ENCODE data around the gene EIPR1.
"Not testable (repeated sequence)": the region's sequence is repeated elsewhere in the genome, so short reads cannot be mapped to it uniquely, and the experiment has no call there.

The EIPR1 gene

GRCh38 chr2:3292416-3292815, 85.2 kb downstream of the EIPR1 start:
- H3K4me3 ChIP-seq (ENCODE audit: low read length): no peak overlapping the region
- no peaks in the 10 kb centered on the region for H3K36me3 ChIP-seq (ENCODE audit: control insufficient read depth, insufficient read depth, low read length)
- H3K27ac ChIP-seq (ENCODE audit: low read depth, low read length): no peak overlapping the region
- H3K9ac ChIP-seq (ENCODE audit: low read length): no peak overlapping the region
- no peaks in the 10 kb centered on the region for H3K27me3 ChIP-seq (ENCODE audit: control insufficient read depth, insufficient read depth, low read length)
- no peaks in the 10 kb centered on the region for H3K4me1 ChIP-seq (ENCODE audit: control insufficient read depth, insufficient read depth, low read length)

GRCh38 chr2:3291750-3292149, 85.9 kb downstream of the EIPR1 start:
- no peaks in the 10 kb centered on the region for H3K4me1 ChIP-seq (ENCODE audit: control insufficient read depth, insufficient read depth, low read length)
- H3K9ac ChIP-seq (ENCODE audit: low read length): no peak overlapping the region
- no peaks in the 10 kb centered on the region for H3K36me3 ChIP-seq (ENCODE audit: control insufficient read depth, insufficient read depth, low read length)
- no peak overlapping the region for H3K27ac ChIP-seq (ENCODE audit: low read depth, low read length)
- H3K27me3 ChIP-seq (ENCODE audit: control insufficient read depth, insufficient read depth, low read length): no peaks in the 10 kb centered on the region
- H3K4me3 ChIP-seq (ENCODE audit: low read length): no peak overlapping the region

- H3K9ac ChIP-seq (ENCODE audit: low read length): no peak overlapping the region
- no peaks in the 10 kb centered on the region for H3K27me3 ChIP-seq (ENCODE audit: control insufficient read depth, insufficient read depth, low read length)
- H3K36me3 ChIP-seq (ENCODE audit: control insufficient read depth, insufficient read depth, low read length): no peaks in the 10 kb centered on the region
- H3K4me1 ChIP-seq (ENCODE audit: control insufficient read depth, insufficient read depth, low read length): no peaks in the 10 kb centered on the region
- H3K4me3 ChIP-seq (ENCODE audit: low read length): no peak overlapping the region
- H3K27ac ChIP-seq (ENCODE audit: low read depth, low read length): no peak overlapping the region
Measured at GRCh38 chr2:3291113-3291512, 86.5 kb downstream of the EIPR1 start.

- H3K27me3 ChIP-seq (ENCODE audit: control insufficient read depth, insufficient read depth, low read length): no peaks in the 10 kb centered on the region
- H3K36me3 ChIP-seq (ENCODE audit: control insufficient read depth, insufficient read depth, low read length): no peaks in the 10 kb centered on the region
- H3K4me1 ChIP-seq (ENCODE audit: control insufficient read depth, insufficient read depth, low read length): no peaks in the 10 kb centered on the region
- no peak overlapping the region for H3K9ac ChIP-seq (ENCODE audit: low read length)
- H3K4me3 ChIP-seq (ENCODE audit: low read length): no peak overlapping the region
- no peak overlapping the region for H3K27ac ChIP-seq (ENCODE audit: low read depth, low read length)
Measured at GRCh38 chr2:3290655-3291054, 87.0 kb downstream of the EIPR1 start.

- no peaks in the 10 kb centered on the region for H3K4me1 ChIP-seq (ENCODE audit: control insufficient read depth, insufficient read depth, low read length)
- no peak overlapping the region for H3K4me3 ChIP-seq (ENCODE audit: low read length)
- no peak overlapping the region for H3K9ac ChIP-seq (ENCODE audit: low read length)
- no peaks in the 10 kb centered on the region for H3K27me3 ChIP-seq (ENCODE audit: control insufficient read depth, insufficient read depth, low read length)
- H3K27ac ChIP-seq (ENCODE audit: low read depth, low read length): no peak overlapping the region
- H3K36me3 ChIP-seq (ENCODE audit: control insufficient read depth, insufficient read depth, low read length): no peaks in the 10 kb centered on the region
Measured at GRCh38 chr2:3289971-3290370, 87.6 kb downstream of the EIPR1 start.

GRCh38 chr2:3289526-3289925, 88.1 kb downstream of the EIPR1 start:
- H3K4me3 ChIP-seq (ENCODE audit: low read length): no peak overlapping the region

GRCh38 chr2:3289171-3289515, 88.5 kb downstream of the EIPR1 start:
- Histone ChIP-seq H3K4me1 (ENCODE audit: control insufficient read depth, insufficient read depth, low read length) (no peaks in the 10 kb centered on the region), H3K27ac (ENCODE audit: low read depth, low read length) (no peak overlapping the region), H3K36me3 (ENCODE audit: control insufficient read depth, insufficient read depth, low read length) (no peaks in the 10 kb centered on the region), H3K27me3 (ENCODE audit: control insufficient read depth, insufficient read depth, low read length) (no peaks in the 10 kb centered on the region), H3K9ac (ENCODE audit: low read length) (no peak overlapping the region), H3K4me3 (ENCODE audit: low read length) (no peak overlapping the region)

More at GRCh38 chr2:3289526-3289925, 88.1 kb downstream of the EIPR1 start:
- Histone ChIP-seq H3K27ac (ENCODE audit: low read depth, low read length) (no peak overlapping the region), H3K36me3 (ENCODE audit: control insufficient read depth, insufficient read depth, low read length) (no peaks in the 10 kb centered on the region), H3K9ac (ENCODE audit: low read length) (no peak overlapping the region), H3K4me1 (ENCODE audit: control insufficient read depth, insufficient read depth, low read length) (no peaks in the 10 kb centered on the region), H3K27me3 (ENCODE audit: control insufficient read depth, insufficient read depth, low read length) (no peaks in the 10 kb centered on the region)

GRCh38 chr2:3288470-3289170, 89.0 kb downstream of the EIPR1 start:
- Histone ChIP-seq H3K9ac (ENCODE audit: low read length) (no peak overlapping the region), H3K27me3 (ENCODE audit: control insufficient read depth, insufficient read depth, low read length) (no peaks in the 10 kb centered on the region), H3K4me3 (ENCODE audit: low read length) (no peak overlapping the region), H3K4me1 (ENCODE audit: control insufficient read depth, insufficient read depth, low read length) (no peaks in the 10 kb centered on the region), H3K36me3 (ENCODE audit: control insufficient read depth, insufficient read depth, low read length) (no peaks in the 10 kb centered on the region), H3K27ac (ENCODE audit: low read depth, low read length) (no peak overlapping the region)

GRCh38 chr2:3287896-3288295, 89.7 kb downstream of the EIPR1 start:
- H3K9ac ChIP-seq (ENCODE audit: low read length): no peak overlapping the region
- no peak overlapping the region for H3K4me3 ChIP-seq (ENCODE audit: low read length)
- no peaks in the 10 kb centered on the region for H3K27me3 ChIP-seq (ENCODE audit: control insufficient read depth, insufficient read depth, low read length)
- no peak overlapping the region for H3K27ac ChIP-seq (ENCODE audit: low read depth, low read length)
- peaks cover 3% of the 10 kb centered on the region for H3K4me1 ChIP-seq (ENCODE audit: control insufficient read depth, insufficient read depth, low read length)
- no peaks in the 10 kb centered on the region for H3K36me3 ChIP-seq (ENCODE audit: control insufficient read depth, insufficient read depth, low read length)

GRCh38 chr2:3286646-3287036, 91.0 kb downstream of the EIPR1 start:
- H3K27me3 ChIP-seq (ENCODE audit: control insufficient read depth, insufficient read depth, low read length); H3K9ac ChIP-seq (ENCODE audit: low read length); H3K4me1 ChIP-seq (ENCODE audit: control insufficient read depth, insufficient read depth, low read length); H3K4me3 ChIP-seq (ENCODE audit: low read length); H3K36me3 ChIP-seq (ENCODE audit: control insufficient read depth, insufficient read depth, low read length); H3K27ac ChIP-seq (ENCODE audit: low read depth, low read length): not testable (repeated sequence)

GRCh38 chr2:3285901-3286645, 91.5 kb downstream of the EIPR1 start:
- no peak overlapping the region for H3K4me3 ChIP-seq (ENCODE audit: low read length)
- no peak overlapping the region for H3K9ac ChIP-seq (ENCODE audit: low read length)
- no peak overlapping the region for H3K27ac ChIP-seq (ENCODE audit: low read depth, low read length)
- peaks cover 3% of the 10 kb centered on the region for H3K4me1 ChIP-seq (ENCODE audit: control insufficient read depth, insufficient read depth, low read length)
- H3K27me3 ChIP-seq (ENCODE audit: control insufficient read depth, insufficient read depth, low read length): no peaks in the 10 kb centered on the region
- no peaks in the 10 kb centered on the region for H3K36me3 ChIP-seq (ENCODE audit: control insufficient read depth, insufficient read depth, low read length)

- Histone ChIP-seq H3K27me3 (ENCODE audit: control insufficient read depth, insufficient read depth, low read length) (no peaks in the 10 kb centered on the region), H3K9ac (ENCODE audit: low read length) (no peak overlapping the region), H3K4me3 (ENCODE audit: low read length) (no peak overlapping the region), H3K27ac (ENCODE audit: low read depth, low read length) (no peak overlapping the region), H3K36me3 (ENCODE audit: control insufficient read depth, insufficient read depth, low read length) (no peaks in the 10 kb centered on the region), H3K4me1 (ENCODE audit: control insufficient read depth, insufficient read depth, low read length) (peaks cover 3% of the 10 kb centered on the region)
Measured at GRCh38 chr2:3284657-3285630, 92.7 kb downstream of the EIPR1 start.

All from rectal smooth muscle tissue (tissue), 1 donor.